ENCODE data around the gene CNTN4. TPM values are rescaled to one million over a fixed set of nuclear protein-coding genes. Genes with fewer than 3 reads are reported as not detected.

The CNTN4 gene
- polyA plus RNA-seq, 1 experiment: not detected

DNA sequence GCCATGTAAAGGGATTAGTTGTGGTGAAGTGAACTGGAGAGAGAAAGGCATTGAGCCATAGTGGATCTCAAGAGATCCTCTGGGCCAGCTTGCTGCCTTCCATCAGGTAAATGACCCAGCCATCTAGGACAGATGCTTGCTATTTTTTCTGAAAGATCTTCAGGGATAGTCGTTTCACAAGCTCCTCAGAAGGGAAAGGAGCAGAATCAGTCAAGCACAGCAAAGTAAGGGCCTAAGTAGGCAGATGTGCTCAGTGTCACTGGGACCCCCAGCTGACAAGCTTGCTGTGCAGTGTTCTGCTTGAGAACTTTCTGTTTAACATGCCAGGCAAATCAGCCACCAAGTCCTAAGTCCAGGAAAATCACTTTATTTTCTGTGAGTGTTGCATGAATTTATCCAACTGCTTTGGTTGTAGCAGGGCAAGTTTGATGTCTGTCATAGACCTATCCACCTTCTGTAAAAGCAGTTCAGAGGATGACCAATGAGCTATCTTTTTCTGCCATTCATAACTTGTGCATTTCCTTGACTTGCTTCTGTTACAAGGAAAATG lies 691.7 kb downstream of the CNTN4 start:
- ChIA-PET CTCF (no interaction called here), POLR2A (no interaction called here)
- no peak overlapping the region for H3K27ac ChIP-seq (ENCODE audit: low read depth, low read length)
- TF ChIP-seq, protein P1, sequence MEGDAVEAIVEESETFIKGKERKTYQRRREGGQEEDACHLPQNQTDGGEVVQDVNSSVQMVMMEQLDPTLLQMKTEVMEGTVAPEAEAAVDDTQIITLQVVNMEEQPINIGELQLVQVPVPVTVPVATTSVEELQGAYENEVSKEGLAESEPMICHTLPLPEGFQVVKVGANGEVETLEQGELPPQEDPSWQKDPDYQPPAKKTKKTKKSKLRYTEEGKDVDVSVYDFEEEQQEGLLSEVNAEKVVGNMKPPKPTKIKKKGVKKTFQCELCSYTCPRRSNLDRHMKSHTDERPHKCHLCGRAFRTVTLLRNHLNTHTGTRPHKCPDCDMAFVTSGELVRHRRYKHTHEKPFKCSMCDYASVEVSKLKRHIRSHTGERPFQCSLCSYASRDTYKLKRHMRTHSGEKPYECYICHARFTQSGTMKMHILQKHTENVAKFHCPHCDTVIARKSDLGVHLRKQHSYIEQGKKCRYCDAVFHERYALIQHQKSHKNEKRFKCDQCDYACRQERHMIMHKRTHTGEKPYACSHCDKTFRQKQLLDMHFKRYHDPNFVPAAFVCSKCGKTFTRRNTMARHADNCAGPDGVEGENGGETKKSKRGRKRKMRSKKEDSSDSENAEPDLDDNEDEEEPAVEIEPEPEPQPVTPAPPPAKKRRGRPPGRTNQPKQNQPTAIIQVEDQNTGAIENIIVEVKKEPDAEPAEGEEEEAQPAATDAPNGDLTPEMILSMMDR (IDR thresholded peaks at IDR 0.05; ENCODE audit: low read depth, low read length): no peak
- H3K9me3 ChIP-seq (ENCODE audit: control insufficient read depth, insufficient read depth, low read length): peaks cover 18% of the 10 kb centered on the region
- no peak overlapping the region for H3K4me3 ChIP-seq (ENCODE audit: low read depth, low read length)
- no peak for DNase-seq (ENCODE audit: low read depth, low spot score)
- no peaks in the 10 kb centered on the region for H3K27me3 ChIP-seq (ENCODE audit: control insufficient read depth, insufficient read depth, low read length)

DNA sequence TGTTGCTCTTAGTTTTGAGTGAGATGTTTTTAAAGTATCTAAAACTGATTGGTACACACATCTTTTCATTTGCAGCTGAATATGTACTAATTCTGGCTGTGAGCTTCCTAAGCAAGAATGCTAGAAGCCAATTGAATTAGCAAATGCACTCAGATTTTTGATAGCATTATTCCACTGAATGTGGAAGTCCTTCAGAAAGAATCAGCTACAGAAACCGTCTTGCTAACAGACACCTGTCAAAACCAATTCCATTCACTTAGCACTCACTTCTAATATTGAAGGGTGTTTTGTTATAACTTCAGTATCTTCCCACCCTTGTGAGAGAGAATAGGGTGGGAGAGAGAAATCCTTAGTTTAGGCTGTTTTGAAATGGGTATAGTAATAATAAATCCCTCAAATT lies 693.8 kb downstream of the CNTN4 start:
- H3K9me3 ChIP-seq (ENCODE audit: control insufficient read depth, insufficient read depth, low read length): peaks cover 15% of the 10 kb centered on the region; the same call in 1 of the 2 replicates
- H3K27ac ChIP-seq (ENCODE audit: low read depth, low read length): no peak overlapping the region
- no peaks in the 10 kb centered on the region for H3K27me3 ChIP-seq (ENCODE audit: control insufficient read depth, insufficient read depth, low read length)
- CTCF ChIA-PET: no interaction called here
- TF ChIP-seq, protein P1 (IDR thresholded peaks at IDR 0.05; ENCODE audit: low read depth, low read length): no peak
- no peak for DNase-seq (ENCODE audit: low read depth, low spot score)
- no peak overlapping the region for H3K4me3 ChIP-seq (ENCODE audit: low read depth, low read length)
- POLR2A ChIA-PET: interaction anchor here (0.6 kb wide), 1 partner anchor 715 kb away, joined by 3 read pairs; no protein-coding TSS in a partner anchor

DNA sequence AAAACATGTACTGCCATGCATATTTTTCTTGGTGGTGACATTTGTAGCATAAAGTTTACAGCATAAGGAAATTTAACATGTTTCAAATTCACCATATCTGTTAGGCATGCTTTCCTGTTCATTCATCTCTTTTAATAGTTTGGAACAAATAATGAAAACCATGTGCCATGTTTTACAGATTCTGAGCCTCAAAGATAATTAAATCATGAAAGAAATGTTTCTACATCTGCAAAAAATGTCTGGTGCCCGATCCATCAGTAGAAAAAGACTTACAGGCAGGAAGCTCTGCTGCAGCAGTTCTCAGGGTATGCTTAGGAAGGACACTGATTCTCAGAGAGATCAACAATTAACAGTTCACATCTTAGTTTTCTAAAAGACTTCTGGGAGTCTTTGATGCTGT lies 695.3 kb downstream of the CNTN4 start:
- POLR2A ChIA-PET: no interaction called here

DNA sequence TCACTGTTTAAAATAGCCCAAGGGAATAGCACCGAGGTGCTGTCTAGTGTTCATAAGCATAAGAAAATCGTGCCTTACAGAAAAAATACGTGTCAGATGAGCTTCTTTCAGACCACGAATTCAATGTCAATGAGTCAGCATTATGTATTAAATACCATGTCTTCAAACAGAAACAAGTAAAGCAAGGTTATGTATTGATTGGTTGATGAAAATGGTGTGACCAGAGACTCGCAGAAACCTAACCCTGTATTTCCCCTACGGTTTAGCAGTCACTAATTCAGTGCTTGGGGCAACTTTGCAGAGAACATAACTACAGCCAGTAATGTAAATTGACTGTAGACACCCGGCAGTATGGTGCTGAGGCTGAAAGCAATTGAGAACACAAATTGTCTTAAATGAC lies 703.8 kb downstream of the CNTN4 start:
- Histone ChIP-seq H3K4me3 (ENCODE audit: low read depth, low read length) (no peak overlapping the region), H3K27ac (ENCODE audit: low read depth, low read length) (no peak overlapping the region), H3K9me3 (ENCODE audit: control insufficient read depth, insufficient read depth, low read length) (peaks cover 12% of the 10 kb centered on the region; the same call in 1 of the 2 replicates), H3K27me3 (ENCODE audit: control insufficient read depth, insufficient read depth, low read length) (no peaks in the 10 kb centered on the region)
- POLR2A ChIA-PET: no interaction called here
- DNase-seq (ENCODE audit: low read depth, low spot score): no peak
- TF ChIP-seq, protein P1 (IDR thresholded peaks at IDR 0.05; ENCODE audit: low read depth, low read length): no peak
- CTCF ChIA-PET: no interaction called here

More for the DNA sequence above, 695.3 kb downstream of the CNTN4 start:
- TF ChIP-seq, protein P1 (IDR thresholded peaks at IDR 0.05; ENCODE audit: low read depth, low read length): no peak
- peaks cover 15% of the 10 kb centered on the region; the same call in 1 of the 2 replicates for H3K9me3 ChIP-seq (ENCODE audit: control insufficient read depth, insufficient read depth, low read length)
- no peak for DNase-seq (ENCODE audit: low read depth, low spot score)
- no peaks in the 10 kb centered on the region for H3K27me3 ChIP-seq (ENCODE audit: control insufficient read depth, insufficient read depth, low read length)
- no peak overlapping the region for H3K27ac ChIP-seq (ENCODE audit: low read depth, low read length)
- no peak overlapping the region for H3K4me3 ChIP-seq (ENCODE audit: low read depth, low read length)
- CTCF ChIA-PET: no interaction called here

DNA sequence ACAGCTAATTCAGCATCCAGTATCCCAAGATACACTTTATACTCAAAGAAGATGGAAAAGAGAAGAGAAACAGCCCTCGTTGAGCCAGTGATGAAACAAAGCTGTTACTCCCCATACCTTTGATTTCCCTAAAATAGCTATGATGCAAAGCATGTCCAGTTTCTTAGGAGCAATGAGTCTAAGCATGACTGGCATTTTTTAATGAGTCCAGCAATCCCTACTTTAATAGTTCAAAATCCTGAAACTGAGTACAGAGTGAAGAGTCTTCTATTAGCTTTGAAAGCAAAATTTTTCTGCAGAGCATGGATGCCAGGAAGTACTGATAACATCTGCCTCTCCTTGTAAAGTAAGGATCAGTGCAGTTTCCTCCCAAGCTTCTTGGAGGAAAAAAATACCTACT lies 708.8 kb downstream of the CNTN4 start:
- H3K4me3 ChIP-seq (ENCODE audit: low read depth, low read length): no peak overlapping the region
- TF ChIP-seq, protein P1 (IDR thresholded peaks at IDR 0.05; ENCODE audit: low read depth, low read length): no peak
- POLR2A ChIA-PET: no interaction called here
- peaks cover 25% of the 10 kb centered on the region for H3K9me3 ChIP-seq (ENCODE audit: control insufficient read depth, insufficient read depth, low read length)
- no peak overlapping the region for H3K27ac ChIP-seq (ENCODE audit: low read depth, low read length)
- H3K27me3 ChIP-seq (ENCODE audit: control insufficient read depth, insufficient read depth, low read length): no peaks in the 10 kb centered on the region
- no peak for DNase-seq (ENCODE audit: low read depth, low spot score)
- CTCF ChIA-PET: no interaction called here
